Measurements from ENCODE around the gene FRY. TPM values are rescaled to one million over a fixed set of nuclear protein-coding genes. Genes with fewer than 3 reads are reported as not detected.

Gene FRY
- total and polyA plus RNA-seq, 2 donors (not counting 1 experiment from before 2014, with no cell fraction given), result 2.3 to 6.3 TPM

DNA sequence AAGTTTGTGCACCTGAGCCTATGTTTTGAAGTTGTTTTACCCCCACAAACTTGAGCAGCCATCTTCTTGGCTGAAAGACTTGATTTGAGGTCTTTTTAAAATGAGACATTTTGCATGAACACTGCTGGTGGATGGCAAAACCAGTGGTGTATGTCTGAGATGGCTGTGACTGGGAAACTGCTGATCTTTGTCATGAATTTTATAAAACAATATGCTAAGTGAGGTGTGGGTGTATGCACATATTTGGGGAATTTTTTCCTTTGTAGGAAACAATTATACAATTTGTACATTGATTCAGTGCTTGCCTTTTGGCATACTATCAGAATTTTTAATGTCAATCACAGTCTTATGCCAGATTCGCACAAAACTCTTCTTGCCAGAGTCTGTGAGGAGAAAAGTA lies 231.0 kb downstream of the FRY start:
- Histone ChIP-seq H3K36me3 (replicated peaks in 1 of 2; ENCODE audit: control extremely low read depth in 1 of 2, control insufficient read depth in 1 of 2, extremely low read depth in 1 of 2, insufficient read depth in 2 of 2, low read length in 1 of 2) (no peaks in the 10 kb centered on the region), H3K27ac (ENCODE audit: low read length in 2 of 2) (no peak overlapping the region), H4K20me1 (ENCODE audit: control insufficient read depth, insufficient read depth, low read length, poor library complexity, severe bottlenecking) (no peaks in the 10 kb centered on the region), H3K4me1 (ENCODE audit: control insufficient read depth in 2 of 2, insufficient read depth in 2 of 2, low read length in 2 of 2) (no peaks in the 10 kb centered on the region), H3K27me3 (replicated peaks in 1 of 4; ENCODE audit: control extremely low read depth in 1 of 4, control insufficient read depth in 3 of 4, insufficient read depth in 4 of 4, low read length in 3 of 4) (no peaks in the 10 kb centered on the region), H2AFZ (ENCODE audit: insufficient read depth, low read depth, low read length, poor library complexity, severe bottlenecking) (no peak overlapping the region), H3K9me3 (ENCODE audit: control extremely low read depth in 1 of 3, control insufficient read depth in 2 of 3, insufficient read depth in 1 of 3, low read length in 2 of 3) (no peaks in the 10 kb centered on the region), H3K9ac (ENCODE audit: low read length) (no peak overlapping the region), H3K4me2 (replicated peaks; ENCODE audit: low read depth, low read length, poor library complexity, severe bottlenecking) (no peak overlapping the region), H3K4me3 (ENCODE audit: control extremely low read depth in 1 of 5, extremely low read depth in 1 of 5, insufficient read depth in 1 of 5, low read depth in 2 of 5, low read length in 4 of 5) (no peak overlapping the region), H3K79me2 (ENCODE audit: control insufficient read depth, insufficient read depth, low read length) (no peaks in the 10 kb centered on the region)
- ChIA-PET POLR2A (no interaction called here), CTCF (no interaction called here)
- H3K27me3 Mint-ChIP-seq, result no peaks in the 10 kb centered on the region
- no peak overlapping the region for H3K27ac Mint-ChIP-seq
- H3K4me3 Mint-ChIP-seq, result no peak overlapping the region
- ATAC-seq (ENCODE audit: low read depth) (no peak), DNase-seq (no peak)
- TF ChIP-seq EZH2 (IDR thresholded peaks at IDR 0.05; ENCODE audit: borderline replicate concordance, insufficient read depth, low read depth, low read length, poor library complexity, severe bottlenecking) (no peak), CTCF (IDR thresholded peaks at IDR 0.05) (no peak)
- H3K9me3 Mint-ChIP-seq (ENCODE audit: insufficient read depth), result no peaks in the 10 kb centered on the region
- intact Hi-C loops (cut with micrococcal nuclease), result no loop called here
- H3K4me1 Mint-ChIP-seq, result no peaks in the 10 kb centered on the region
- no CpG with 5 or more reads among the region's 1 CpG for WGBS (ENCODE audit: insufficient coverage)

DNA sequence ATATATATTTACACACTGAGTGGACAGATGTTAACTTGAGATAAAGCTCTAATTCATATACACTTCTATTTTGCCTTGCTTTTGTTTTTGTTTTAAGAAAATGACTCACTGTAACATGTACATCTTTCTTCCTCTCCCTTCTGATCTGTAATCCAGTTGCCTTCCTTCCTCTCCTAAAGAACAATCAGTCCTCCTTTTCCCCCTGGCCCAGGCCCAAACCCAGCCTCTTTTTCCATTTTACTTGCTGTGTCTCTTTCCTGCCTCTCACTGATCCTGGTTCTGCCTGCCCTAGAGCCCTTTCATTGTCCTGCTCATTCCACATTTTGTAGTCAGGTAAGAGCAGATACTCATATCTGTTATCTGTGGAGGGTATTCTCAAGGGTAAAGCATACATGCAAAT lies 232.8 kb downstream of the FRY start:
- no peak overlapping the region for H3K27ac ChIP-seq (ENCODE audit: low read length in 2 of 2)
- no peak overlapping the region for H3K9ac ChIP-seq (ENCODE audit: low read length)
- Mint-ChIP-seq H3K27ac (no peak overlapping the region), H3K4me1 (no peaks in the 10 kb centered on the region), H3K4me3 (no peak overlapping the region), H3K9me3 (ENCODE audit: insufficient read depth) (no peaks in the 10 kb centered on the region), H3K27me3 (no peaks in the 10 kb centered on the region)
- no peaks in the 10 kb centered on the region for H3K36me3 ChIP-seq (replicated peaks in 1 of 2; ENCODE audit: control extremely low read depth in 1 of 2, control insufficient read depth in 1 of 2, extremely low read depth in 1 of 2, insufficient read depth in 2 of 2, low read length in 1 of 2)
- H3K9me3 ChIP-seq (ENCODE audit: control extremely low read depth in 1 of 3, control insufficient read depth in 2 of 3, insufficient read depth in 1 of 3, low read length in 2 of 3), result no peaks in the 10 kb centered on the region
- intact Hi-C loops (cut with micrococcal nuclease), result no loop called here
- DNase-seq (no peak), ATAC-seq (ENCODE audit: low read depth) (no peak)
- no peak overlapping the region for H3K4me2 ChIP-seq (replicated peaks; ENCODE audit: low read depth, low read length, poor library complexity, severe bottlenecking)
- H4K20me1 ChIP-seq (ENCODE audit: control insufficient read depth, insufficient read depth, low read length, poor library complexity, severe bottlenecking), result no peaks in the 10 kb centered on the region
- no peak overlapping the region for H2AFZ ChIP-seq (ENCODE audit: insufficient read depth, low read depth, low read length, poor library complexity, severe bottlenecking)
- no peaks in the 10 kb centered on the region for H3K4me1 ChIP-seq (ENCODE audit: control insufficient read depth in 2 of 2, insufficient read depth in 2 of 2, low read length in 2 of 2)
- H3K4me3 ChIP-seq (ENCODE audit: control extremely low read depth in 1 of 5, extremely low read depth in 1 of 5, insufficient read depth in 1 of 5, low read depth in 2 of 5, low read length in 4 of 5), result no peak overlapping the region
- ChIA-PET CTCF (no interaction called here), POLR2A (no interaction called here)
- TF ChIP-seq CTCF (IDR thresholded peaks at IDR 0.05), result no peak
- no peaks in the 10 kb centered on the region for H3K27me3 ChIP-seq (replicated peaks in 1 of 4; ENCODE audit: control extremely low read depth in 1 of 4, control insufficient read depth in 3 of 4, insufficient read depth in 4 of 4, low read length in 3 of 4)
- no peaks in the 10 kb centered on the region for H3K79me2 ChIP-seq (ENCODE audit: control insufficient read depth, insufficient read depth, low read length)

Data from B cell (primary cell).